SK-MEL-5 (cell line): ENCODE results near the gene MTAP. TPM values are rescaled to one million over a fixed set of nuclear protein-coding genes. Genes with fewer than 3 reads are reported as not detected.

Source experiments
- DNase-seq: peaks from one replicate; pipeline ENCODE4 v3.0.0-alpha.2; 2016; ENCODE audit warnings: low read depth, low spot score
- in situ Hi-C: cut with HindIII; loops from 2 replicates; pipeline ENCODE4 v1.10.0; 2016; ENCODE audit warnings: low sequenced_read_pairs, high pct_unique_total_duplicates, low pct_unique_long_range_greater_than_20kb
- polyA plus RNA-seq, 2 experiments: library from polyadenylated mRNA; depleted of rRNA; stranded (reverse); fragments of >200 nt; gene quantifications; 2 replicates each; pipeline ENCODE4 v1.2.3, GENCODE V29; 2015
- total RNA-seq: library from RNA; depleted of rRNA; stranded (reverse); fragments of >200 nt; shearing (Covaris generic); gene quantifications from 2 replicates; pipeline ENCODE4 v1.2.3, GENCODE V29; 2014; rRNA removed

The MTAP gene
- total RNA-seq = not detected in 2 replicates
- polyA plus RNA-seq (2015; cell fraction: cytosol; rRNA removed) = not detected in 2 replicates
- polyA plus RNA-seq (2015; cell fraction: nucleus; rRNA removed) = not detected in 2 replicates

DNA sequence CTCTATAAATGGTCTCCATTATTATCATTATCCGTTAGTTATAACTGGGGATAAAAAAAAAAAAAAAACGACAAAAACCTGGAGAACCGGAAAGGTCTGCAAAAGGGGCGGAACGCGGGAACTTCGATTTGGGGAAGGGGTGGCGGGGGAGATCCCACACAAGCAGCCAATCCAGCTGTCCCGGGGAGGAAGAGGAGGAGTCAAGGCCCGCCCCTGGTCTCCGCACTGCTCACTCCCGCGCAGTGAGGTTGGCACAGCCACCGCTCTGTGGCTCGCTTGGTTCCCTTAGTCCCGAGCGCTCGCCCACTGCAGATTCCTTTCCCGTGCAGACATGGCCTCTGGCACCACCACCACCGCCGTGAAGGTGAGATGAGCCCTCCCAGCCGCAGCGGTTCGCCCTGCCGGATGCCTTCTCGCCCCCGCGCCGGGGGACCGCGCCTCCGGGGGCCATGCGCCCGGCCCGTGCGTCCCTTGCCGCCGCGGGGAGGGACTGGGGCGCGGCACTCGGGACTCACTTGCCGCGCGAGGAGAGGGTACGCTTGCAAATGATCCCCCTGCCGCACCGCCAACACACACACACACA, at the start of gene MTAP:
TSS of gene MTAP (plus strand) at position 219 of the 583 bp plus-strand sequence. CDS start at position 332, 113 bp downstream.
- in situ Hi-C loops = no loop called here
- no peak for DNase-seq

DNA sequence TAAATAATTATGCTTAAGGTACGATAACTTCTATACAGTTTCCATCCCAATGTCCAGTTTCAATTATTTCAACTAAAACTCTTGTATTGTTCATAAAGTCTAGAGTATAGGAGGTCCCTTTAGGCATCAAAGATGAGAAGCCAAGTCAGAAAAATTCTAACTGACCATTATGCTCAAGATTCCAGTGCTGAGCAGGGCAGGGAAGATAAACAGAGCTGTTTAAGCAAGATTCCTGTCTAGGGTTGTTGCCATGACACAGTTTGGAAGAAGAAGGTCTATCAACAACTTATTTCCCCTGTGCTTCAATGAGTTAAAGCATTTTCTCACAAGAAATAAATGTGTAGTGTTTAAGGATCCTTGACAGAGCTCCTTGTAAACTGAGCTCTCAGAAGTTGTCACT, 48.9 kb upstream of the MTAP start:
- in situ Hi-C loops = no loop called here
- no peak for DNase-seq

DNA sequence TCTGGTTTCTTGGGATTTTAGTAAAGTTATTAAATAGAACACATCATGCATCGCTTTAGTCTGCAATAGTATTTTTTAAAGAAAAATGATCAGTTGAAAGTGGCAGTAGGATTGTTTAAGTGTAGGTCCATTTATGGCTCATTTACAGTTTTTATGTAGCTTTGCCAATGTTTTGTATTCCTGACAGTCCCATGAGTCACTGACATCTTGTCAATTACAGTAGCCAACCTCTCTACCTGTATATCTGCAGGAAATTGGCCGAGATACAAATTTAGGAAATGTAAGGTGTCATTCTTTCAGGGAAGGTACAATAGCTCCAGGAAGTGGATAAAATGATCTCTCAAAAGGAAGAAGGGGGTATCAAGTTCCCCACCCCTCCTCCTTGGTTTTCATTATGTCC, 47.7 kb upstream of the MTAP start:
- in situ Hi-C loops = no loop called here
- no peak for DNase-seq

DNA sequence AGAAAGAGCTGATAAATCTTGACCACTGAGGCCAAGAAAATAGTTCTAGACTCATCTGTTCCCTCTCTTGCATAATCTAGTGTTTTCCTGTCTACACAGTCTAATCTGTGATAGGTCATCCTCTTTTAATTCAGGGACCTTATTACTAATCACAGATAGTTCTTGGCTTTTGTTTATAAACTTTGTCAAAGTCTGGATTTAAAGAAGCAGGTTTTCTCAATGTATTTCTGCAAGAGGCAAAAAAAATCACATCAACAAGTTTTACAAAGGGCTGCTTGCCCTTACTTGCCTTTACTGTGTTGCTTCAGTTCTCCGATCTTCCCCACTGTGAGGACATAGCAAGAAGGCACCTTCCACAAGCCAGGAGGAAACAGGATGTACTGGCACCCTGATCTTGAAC, 43.9 kb upstream of the MTAP start:
- in situ Hi-C loops = no loop called here
- DNase-seq = no peak

DNA sequence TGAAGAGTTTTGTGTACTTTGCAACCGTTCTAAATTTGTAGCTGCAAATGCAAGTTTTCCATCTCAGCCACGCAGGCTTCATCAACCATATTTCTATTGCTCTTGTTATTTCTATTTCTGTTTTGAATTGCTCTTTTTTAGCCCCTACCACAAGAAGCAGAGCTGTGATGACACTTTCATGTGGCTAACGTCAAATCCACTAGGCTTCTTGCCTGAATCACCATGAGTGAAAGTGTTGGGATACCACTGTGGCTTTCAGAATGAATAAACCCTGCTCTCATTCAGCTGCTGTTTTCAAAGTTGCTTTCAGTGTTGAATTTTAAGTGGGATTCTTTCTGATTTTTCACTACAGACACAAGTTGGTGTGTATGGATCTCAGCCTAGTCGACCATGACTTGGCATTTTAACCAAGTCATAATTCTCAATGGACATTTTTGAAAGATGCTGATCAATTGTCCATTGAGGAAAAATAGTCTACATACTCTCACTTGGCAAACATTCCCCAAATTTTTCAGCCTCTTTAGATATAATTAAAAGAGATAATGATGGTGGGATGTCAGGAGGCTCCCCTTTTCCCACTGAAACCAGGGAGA, 41.0 kb upstream of the MTAP start:
- DNase-seq = no peak
- in situ Hi-C loops = no loop called here

DNA sequence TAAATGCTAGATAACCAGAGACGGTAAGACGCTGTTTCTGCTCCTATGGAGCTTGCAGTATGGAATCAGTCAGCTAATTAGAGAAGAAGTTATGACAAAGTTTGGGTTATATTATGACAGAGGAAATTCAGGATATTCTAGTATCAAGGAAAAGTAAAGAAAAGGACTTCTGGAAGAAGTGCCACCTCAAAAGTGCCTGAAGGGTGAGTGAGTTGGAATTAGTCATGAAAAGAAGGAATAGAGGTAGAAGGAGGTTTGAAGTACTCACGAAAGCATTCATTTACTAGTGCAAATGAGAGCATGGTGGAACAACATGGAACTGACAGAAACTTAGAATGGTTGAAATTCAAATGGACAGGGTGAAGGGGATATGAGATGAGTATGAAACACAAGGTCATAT, 40.4 kb upstream of the MTAP start:
- in situ Hi-C loops = no loop called here
- DNase-seq = no peak

DNA sequence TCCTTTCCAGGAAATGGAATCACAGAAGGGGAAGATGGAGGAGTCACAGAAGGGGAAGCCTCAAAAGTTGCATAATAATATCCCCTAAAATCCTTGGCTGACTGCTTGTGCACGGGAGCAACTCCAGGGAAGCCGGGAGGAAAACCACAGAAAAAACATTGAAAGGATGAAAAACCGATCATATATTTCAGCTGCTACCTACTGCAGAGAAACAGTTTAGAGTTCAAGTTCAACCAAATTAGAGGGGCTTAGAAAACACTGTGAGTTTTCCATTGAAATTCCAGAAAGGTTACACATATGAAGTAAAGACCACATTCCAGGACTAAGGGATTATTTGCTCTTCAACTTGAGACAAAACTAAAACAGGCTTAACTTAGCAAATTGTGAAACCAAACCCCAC, 37.6 kb upstream of the MTAP start:
- in situ Hi-C loops = no loop called here
- no peak for DNase-seq

DNA sequence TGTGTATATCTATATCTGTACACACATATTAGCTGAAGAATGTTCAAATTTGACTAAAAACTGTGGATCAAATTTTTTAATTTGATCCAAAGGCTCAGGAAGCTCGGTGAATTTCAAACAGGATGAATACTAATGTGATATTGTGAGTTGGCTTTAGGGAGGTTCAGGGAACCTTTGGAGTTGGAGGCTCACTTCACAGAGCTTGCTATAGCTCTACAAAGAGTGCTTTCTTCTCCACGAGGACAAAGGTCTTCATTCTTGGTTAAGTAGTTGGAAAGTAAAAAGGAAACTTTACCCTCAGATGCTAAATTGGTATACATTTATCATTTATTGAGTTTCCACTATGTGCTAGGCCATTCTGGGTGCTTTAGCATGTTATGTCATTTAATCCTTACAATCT, 36.3 kb upstream of the MTAP start:
- no peak for DNase-seq
- in situ Hi-C loops = no loop called here

DNA sequence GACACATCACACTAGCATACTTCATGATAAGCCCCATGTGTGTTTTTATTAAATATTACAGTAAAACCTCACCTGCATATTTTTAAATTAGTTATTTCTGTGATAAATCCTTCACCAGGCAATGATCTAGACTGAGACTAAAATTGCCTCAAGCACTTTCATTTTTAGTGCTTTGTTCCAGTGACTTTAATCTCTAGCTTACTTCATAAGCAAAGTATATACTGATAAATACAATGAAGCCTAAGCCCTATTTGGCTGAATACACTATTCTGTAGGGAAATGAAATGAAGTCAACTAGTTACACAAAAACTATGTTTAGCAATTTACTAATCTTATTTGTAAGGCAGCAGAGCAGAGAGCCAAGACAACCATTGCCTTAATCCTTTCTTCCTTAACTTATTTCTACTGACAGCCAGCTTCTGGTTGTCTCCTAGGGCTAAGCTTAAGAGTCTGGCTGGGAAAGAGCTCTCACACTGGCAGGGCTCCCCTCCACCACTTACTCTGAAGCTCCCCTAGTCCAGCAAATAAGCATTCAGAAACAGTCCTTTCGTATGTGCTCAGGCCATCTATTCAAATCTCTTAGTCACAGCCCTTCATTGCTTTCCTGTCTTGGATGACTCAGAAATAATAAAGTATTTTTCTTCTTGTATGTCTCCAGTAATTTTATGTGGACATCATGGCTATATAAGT, 31.4 kb upstream of the MTAP start:
- DNase-seq = no peak
- in situ Hi-C loops = no loop called here

DNA sequence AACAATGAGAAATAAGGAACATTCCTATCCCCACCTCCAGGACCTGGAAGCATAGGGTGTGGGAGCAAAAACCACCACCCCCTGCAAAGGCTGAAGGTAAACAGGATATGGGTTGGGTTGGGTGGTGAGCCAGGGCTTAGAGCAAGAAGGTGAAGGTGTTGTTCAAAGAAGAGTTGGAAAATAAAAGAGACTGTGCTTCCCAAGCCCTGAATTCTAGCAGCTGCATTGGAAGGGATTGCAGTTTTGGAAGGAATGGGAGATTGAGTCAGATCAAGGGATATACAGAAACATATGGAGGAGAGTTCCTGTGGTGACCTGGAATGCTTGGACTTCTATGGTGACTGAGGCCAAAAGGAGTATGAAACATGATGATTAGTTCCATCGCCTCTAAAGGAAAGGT, 24.7 kb upstream of the MTAP start:
- in situ Hi-C loops = no loop called here
- no peak for DNase-seq

DNA sequence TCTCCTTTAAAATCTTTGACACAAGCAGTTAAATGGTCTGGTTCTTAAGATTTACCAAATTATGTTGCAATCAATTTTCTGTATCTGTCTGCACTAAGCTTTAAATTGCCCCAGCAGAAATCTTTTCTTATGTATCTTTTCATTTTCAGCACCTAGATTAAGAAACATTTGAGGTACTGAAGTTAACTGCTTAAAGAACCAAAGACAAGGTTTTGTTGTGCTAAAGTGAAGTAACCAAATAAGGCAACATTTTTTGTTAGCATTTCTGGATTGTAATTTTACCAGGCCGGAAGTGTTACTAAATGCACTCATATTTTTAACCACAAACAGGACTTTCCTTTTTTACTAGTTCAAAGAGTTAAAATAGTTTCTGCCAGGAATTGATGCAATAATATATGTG, 24.1 kb upstream of the MTAP start:
- in situ Hi-C loops = no loop called here
- no peak for DNase-seq

DNA sequence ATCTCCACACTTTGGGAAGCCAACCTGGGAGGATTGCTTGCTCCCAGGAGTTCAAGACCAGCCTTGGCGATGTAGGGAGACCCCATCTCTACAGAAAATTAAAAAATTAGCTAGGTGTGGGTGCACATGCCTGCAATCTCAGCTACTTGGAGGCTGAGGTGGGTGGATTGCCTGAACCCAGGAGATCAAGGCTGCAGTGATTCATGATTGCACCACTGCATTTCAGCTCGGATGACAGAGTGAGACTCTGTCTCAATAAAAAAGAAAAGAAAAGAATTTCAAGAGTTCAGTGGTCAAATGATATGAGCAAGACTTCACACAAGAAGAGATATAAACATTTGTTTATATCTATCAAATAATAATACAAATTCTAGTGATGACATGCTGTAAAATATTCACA, 23.0 kb upstream of the MTAP start:
- in situ Hi-C loops = no loop called here
- DNase-seq = no peak

DNA sequence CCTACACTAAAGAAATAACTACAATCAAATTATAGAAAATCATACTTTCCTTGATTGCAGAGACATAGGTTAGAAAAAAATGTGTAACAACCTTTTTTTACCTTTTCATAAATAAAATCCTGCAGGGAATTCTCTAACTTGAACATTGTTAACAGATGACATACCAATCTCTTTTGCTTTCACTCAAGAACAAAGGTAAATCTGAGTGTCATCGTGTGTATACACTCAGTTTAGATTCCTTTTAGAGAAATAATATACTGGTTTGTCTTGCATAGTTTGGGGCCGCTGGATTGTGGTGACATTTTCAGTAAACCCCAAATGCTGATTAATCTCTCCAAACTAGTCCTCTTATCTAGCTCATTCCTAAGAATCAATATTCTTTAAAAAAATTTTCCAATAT, 20.8 kb upstream of the MTAP start:
- in situ Hi-C loops = no loop called here

DNA sequence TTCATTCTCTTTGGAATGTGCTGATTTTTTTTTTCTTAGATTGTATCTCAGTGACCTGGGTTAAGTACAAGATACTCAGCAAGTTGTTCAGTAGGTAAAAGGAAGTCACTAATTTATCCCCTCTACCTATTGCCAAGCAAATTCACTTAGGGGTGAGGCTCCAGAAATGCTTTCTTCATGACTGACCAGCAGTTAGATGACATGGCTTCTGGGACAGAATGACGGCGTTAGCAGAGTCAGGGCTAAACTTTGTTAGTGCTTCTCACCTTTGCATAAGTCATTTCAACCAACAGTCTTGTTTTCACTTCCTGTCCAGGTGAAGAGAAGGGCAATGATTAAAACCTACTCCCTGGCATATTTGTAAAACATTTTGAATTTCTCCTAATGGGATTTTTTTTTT, 20.2 kb upstream of the MTAP start:
- DNase-seq = no peak
- in situ Hi-C loops = no loop called here

More for the DNA sequence above, 20.8 kb upstream of the MTAP start:
- no peak for DNase-seq

DNA sequence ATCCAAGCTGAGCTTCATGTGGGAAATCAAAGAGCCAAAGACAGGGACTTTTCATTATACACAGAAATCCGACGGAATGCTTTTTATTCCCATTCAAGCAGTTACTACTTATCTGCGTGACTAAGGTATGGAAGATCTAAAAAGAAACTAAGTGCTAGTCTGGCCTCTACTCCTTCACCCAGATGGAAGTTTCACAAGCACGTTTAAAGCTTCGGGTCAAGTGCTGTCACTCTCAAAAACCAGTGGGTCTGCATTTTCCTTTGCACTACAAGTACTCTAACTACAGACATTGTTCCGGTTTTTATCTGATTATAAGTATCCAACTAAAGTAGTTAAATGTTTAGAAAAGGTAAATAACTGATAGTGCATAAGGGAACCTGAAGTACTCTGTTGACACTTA, 13.7 kb upstream of the MTAP start:
- no peak for DNase-seq
- in situ Hi-C loops = no loop called here

DNA sequence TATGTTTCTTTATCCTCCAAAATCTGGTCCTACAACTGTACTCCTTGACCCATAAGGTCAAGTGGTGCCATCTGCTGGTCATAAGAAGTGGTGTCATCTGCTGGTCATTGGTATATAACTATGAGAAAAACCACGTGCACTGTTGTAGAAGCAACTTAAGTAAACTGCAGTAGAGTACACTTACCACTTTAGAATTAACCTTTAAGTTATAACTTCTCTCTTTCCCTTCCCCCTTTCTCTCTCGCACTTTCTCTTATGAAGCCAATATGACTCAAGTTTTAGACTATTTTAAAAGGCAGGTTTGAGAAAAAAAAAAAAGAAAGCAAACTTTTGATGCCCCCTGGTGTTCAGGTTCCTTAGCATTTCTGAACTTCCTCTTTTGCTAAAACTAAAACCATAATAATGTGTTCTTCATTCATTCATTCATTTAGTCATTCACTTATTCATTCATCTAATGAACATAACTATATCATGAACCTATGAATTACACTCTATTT, 12.8 kb upstream of the MTAP start:
- in situ Hi-C loops = no loop called here

DNA sequence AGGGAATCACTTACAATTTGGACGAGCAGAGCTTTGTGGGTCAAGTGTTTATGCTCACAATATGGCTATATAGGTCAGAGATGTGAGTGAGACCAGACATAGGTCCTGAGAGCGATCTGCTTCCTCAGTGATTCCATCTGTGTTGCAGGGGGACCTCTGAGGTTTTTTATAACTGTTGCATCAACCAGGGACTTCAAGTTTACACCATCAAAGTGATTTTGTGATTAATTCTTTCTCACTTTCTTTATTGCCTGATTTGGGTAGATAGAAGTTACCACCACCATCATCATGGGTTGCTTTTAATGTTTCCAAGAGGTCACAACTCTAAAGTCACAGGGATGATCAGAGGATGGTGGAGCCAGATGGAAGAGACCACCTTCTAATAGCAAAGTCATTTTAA, 7.0 kb upstream of the MTAP start:
- DNase-seq = no peak
- in situ Hi-C loops = no loop called here

More for the DNA sequence above, 12.8 kb upstream of the MTAP start:
- DNase-seq = no peak

DNA sequence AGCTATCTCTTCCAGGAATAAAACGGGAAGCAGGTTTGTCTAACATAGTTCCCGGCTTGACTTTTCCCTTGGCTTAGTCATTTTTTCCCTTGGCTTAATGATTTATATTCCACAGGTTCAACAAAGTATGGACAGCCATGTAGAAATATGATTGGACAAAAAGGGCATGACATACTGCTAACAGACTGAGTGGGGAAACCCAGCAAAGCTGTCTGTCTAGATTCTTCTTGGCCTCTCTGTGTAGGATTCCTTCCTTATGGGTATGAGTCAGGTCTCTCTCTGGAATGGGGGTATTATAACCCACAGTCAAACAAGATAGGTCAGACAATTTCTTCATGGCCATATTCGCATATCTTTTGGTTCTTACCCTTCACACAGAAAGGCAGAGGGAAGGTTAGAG, 5.7 kb upstream of the MTAP start:
- in situ Hi-C loops = no loop called here
- no peak for DNase-seq
